ENCODE data around the gene ZNF526. TPM values are rescaled to one million over a fixed set of nuclear protein-coding genes. Genes with fewer than 3 reads are reported as not detected.
A peak's percentile ranks its signal among the peaks of the same experiment; 100 is the strongest.

ZNF526 gene
- total and polyA plus RNA-seq, 9 of the 15 experiments (the other 6 are each of a cell fraction or from before 2014, with no cell fraction given), result 1.3 to 17.9 (median 6.2) TPM

DNA sequence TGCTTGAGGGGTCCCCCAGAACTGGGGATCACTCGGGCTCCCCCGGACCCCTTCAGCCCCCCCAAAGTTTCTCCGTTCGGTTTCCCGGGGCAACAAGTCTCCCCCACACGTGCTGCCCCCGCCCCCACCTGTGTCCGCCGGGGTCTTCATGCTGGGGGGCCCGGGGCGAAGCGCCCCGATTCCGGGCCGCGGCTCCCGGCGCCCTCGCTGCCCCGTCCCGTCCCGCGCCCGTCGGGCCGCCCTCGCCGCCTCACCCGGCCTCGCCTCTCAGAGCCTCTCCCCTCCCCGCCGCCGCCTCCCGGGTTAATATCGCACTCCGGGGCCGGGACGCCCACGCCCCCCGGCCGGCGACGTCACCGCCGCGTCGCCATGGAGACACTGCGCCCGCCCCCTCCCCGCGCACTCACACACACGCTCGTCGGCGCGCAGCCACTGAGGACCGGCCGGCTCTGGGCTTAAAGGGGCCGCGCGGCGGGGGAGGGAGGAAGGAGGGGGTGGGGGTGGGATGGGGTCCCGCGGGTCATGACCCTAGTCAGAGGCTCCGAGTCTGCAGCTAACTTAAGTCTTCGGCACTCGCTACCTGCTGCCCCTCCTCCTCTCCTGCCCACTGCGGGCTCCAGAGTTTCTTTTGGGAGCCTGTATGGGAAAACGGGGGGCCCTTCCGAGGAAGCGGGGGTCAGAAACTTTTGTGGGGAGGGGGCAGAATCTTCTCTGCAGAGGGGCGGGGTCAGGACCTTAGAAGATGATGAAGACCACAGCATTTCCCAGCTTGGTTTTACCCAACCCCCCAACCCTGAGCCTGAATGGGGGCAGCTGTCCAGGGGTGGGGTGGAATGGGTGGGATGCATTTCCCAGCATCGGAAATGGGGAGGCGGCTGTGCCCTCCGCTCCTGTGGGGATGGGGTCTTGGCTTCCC lies 35.0 kb downstream of the ZNF526 start, which contains the start of gene ERF (continued):
- no peak for TF ChIP-seq ZNF764 (CRISPR knock-in tag; IDR thresholded peaks at IDR 0.05; ENCODE audit: low read depth)
- TF ChIP-seq PPARD (CRISPR knock-in tag; IDR thresholded peaks at IDR 0.05), result no peak
- TF ChIP-seq GABPB2 (CRISPR knock-in tag; conservative IDR thresholded peaks at IDR 0.05), result no peak
- no peak for TF ChIP-seq WHSC1 (IDR thresholded peaks at IDR 0.05; ENCODE audit: low read length)
- TF ChIP-seq, protein P1, sequence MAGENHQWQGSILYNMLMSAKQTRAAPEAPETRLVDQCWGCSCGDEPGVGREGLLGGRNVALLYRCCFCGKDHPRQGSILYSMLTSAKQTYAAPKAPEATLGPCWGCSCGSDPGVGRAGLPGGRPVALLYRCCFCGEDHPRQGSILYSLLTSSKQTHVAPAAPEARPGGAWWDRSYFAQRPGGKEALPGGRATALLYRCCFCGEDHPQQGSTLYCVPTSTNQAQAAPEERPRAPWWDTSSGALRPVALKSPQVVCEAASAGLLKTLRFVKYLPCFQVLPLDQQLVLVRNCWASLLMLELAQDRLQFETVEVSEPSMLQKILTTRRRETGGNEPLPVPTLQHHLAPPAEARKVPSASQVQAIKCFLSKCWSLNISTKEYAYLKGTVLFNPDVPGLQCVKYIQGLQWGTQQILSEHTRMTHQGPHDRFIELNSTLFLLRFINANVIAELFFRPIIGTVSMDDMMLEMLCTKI (IDR thresholded peaks at IDR 0.05; ENCODE audit: partially characterized antibody), result no peak
- TF ChIP-seq MAFK (IDR thresholded peaks at IDR 0.05; ENCODE audit: low read length), result no peak
- TF ChIP-seq RBM15 (IDR thresholded peaks at IDR 0.05; ENCODE audit: insufficient read depth, low read length), result no peak
- TF ChIP-seq, protein P2, sequence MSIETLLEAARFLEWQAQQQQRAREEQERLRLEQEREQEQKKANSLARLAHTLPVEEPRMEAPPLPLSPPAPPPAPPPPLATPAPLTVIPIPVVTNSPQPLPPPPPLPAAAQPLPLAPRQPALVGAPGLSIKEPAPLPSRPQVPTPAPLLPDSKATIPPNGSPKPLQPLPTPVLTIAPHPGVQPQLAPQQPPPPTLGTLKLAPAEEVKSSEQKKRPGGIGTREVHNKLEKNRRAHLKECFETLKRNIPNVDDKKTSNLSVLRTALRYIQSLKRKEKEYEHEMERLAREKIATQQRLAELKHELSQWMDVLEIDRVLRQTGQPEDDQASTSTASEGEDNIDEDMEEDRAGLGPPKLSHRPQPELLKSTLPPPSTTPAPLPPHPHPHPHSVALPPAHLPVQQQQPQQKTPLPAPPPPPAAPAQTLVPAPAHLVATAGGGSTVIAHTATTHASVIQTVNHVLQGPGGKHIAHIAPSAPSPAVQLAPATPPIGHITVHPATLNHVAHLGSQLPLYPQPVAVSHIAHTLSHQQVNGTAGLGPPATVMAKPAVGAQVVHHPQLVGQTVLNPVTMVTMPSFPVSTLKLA (conservative IDR thresholded peaks at IDR 0.05), result no peak; a peak in 1 of 4 replicates
- TF ChIP-seq PHTF2 (CRISPR knock-in tag; IDR thresholded peaks at IDR 0.05), result no peak
- TF ChIP-seq FIP1L1 (IDR thresholded peaks at IDR 0.05; ENCODE audit: low read depth, low read length, poor library complexity, severe bottlenecking), result no peak
- no peak for TF ChIP-seq FOS (IDR thresholded peaks at IDR 0.05; ENCODE audit: extremely low read depth, insufficient read length)
- TF ChIP-seq, protein P3, sequence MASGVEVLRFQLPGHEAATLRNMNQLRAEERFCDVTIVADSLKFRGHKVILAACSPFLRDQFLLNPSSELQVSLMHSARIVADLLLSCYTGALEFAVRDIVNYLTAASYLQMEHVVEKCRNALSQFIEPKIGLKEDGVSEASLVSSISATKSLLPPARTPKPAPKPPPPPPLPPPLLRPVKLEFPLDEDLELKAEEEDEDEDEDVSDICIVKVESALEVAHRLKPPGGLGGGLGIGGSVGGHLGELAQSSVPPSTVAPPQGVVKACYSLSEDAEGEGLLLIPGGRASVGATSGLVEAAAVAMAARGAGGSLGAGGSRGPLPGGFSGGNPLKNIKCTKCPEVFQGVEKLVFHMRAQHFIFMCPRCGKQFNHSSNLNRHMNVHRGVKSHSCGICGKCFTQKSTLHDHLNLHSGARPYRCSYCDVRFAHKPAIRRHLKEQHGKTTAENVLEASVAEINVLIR (CRISPR knock-in tag; IDR thresholded peaks at IDR 0.05), result peak; percentile 84
- no peak for TF ChIP-seq HDAC3 (IDR thresholded peaks at IDR 0.05; ENCODE audit: borderline replicate concordance, partially characterized antibody)
- TF ChIP-seq RNF2 (IDR thresholded peaks at IDR 0.05), result peak; percentile 54; the same call in 1 of the 2 replicates
- TF ChIP-seq CREB1 (IDR thresholded peaks at IDR 0.05), result peak; percentile 91
- peak; percentile 91 for TF ChIP-seq CREB1 (CRISPR knock-in tag; IDR thresholded peaks at IDR 0.05)
- no peak for TF ChIP-seq BHLHE40 (IDR thresholded peaks at IDR 0.05; ENCODE audit: low read length)
- peak; percentile 24; the same call in 1 of the 2 replicates for TF ChIP-seq HCFC1 (IDR thresholded peaks at IDR 0.05; ENCODE audit: low read depth, low read length)
- TF ChIP-seq, protein P4, sequence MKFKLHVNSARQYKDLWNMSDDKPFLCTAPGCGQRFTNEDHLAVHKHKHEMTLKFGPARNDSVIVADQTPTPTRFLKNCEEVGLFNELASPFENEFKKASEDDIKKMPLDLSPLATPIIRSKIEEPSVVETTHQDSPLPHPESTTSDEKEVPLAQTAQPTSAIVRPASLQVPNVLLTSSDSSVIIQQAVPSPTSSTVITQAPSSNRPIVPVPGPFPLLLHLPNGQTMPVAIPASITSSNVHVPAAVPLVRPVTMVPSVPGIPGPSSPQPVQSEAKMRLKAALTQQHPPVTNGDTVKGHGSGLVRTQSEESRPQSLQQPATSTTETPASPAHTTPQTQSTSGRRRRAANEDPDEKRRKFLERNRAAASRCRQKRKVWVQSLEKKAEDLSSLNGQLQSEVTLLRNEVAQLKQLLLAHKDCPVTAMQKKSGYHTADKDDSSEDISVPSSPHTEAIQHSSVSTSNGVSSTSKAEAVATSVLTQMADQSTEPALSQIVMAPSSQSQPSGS (CRISPR knock-in tag; IDR thresholded peaks at IDR 0.05), result no peak; the same call in 1 of the 2 replicates
- no peak for TF ChIP-seq ZNF76 (CRISPR knock-in tag; IDR thresholded peaks at IDR 0.05; ENCODE audit: borderline replicate concordance)
- TF ChIP-seq, protein P5, sequence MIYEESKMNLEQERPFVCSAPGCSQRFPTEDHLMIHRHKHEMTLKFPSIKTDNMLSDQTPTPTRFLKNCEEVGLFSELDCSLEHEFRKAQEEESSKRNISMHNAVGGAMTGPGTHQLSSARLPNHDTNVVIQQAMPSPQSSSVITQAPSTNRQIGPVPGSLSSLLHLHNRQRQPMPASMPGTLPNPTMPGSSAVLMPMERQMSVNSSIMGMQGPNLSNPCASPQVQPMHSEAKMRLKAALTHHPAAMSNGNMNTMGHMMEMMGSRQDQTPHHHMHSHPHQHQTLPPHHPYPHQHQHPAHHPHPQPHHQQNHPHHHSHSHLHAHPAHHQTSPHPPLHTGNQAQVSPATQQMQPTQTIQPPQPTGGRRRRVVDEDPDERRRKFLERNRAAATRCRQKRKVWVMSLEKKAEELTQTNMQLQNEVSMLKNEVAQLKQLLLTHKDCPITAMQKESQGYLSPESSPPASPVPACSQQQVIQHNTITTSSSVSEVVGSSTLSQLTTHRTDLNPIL (CRISPR knock-in tag; IDR thresholded peaks at IDR 0.05), result no peak

Data from K562 (cell line).